ENCODE data around the gene AFF1.
"Not testable (repeated sequence)": the region's sequence is repeated elsewhere in the genome, so short reads cannot be mapped to it uniquely, and the experiment has no call there.

AFF1 gene

DNA sequence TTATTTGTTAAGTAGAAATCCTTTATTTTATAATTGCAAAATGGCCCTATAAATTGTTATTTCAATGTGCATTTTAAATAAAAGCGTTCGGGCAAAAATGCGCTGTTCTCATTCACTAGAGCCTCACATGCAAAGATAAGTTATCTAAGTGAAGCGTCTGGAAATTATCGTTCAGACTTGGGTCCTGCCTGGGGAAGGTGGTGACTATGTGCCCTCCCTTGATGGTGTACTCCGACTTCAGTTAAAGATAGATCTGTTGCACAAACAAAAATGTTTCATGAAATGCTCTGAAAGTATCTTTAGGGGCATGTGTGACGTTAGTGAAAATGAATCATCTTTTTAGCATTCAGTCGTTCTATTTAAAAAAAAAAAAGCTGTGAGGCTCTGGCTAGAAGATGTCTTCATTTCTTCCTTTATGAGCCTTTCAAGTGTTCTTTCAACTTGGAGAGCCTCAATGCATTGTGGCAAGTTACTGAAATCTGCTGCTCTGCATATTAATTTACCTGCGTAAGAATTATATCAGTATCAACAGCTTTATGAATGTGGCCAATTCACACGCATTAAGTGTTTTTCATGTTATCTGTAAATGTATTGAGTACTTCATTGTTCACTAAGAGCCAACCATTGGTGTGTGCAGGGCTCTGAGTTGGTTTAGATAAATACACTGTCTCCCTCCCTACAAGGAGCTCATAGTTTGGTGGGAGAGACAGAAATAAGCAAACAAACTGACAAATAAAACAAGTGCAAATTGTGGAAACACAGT, 83.0 kb downstream of the AFF1 start:
- DNase-seq: no peak

DNA sequence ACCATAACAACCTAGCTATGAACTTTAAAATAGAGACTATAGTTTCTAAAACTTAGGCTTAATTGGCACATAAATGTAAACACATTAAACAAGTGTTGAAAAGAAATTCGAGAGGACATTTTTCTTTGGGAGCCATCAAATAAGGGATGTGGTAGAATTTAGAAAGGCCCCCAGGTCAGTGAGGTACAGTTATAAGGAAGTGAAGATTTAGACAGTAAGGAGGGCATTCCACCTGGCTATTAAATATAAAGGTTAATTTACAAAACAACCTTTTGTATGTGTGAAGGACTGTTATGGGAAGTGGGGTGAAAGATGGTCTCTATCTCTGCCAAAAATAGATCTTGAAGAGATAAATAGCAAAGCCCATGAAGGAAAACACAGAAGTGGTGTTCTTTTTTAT, 83.9 kb downstream of the AFF1 start:
- no peak for DNase-seq

DNA sequence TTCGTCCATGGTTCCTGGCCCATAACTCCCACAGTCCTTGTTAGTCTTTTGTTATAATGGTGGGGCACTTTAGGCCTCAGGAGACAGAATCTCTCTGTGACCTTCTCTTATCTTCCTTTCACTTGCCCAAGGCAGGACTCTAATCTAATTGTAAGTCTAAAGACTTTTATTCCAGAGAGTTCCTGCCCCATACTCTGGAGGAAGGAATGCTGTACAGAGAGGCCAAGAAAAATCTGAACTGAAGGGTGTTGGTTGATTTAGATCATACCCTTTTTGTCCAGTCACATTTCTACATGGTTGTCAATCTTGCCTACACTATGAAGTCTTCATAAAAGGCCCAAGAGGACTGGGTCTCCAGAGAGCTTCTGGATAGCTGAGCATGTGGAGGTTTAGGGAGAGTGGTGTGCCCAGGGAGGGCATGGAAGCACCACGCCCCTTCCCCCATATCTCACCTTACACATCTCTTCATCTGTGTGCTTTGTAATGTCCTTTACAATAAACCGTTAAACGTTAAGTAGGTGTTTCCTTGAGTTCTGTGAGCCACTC, 84.5 kb downstream of the AFF1 start:
- no peak for DNase-seq

DNA sequence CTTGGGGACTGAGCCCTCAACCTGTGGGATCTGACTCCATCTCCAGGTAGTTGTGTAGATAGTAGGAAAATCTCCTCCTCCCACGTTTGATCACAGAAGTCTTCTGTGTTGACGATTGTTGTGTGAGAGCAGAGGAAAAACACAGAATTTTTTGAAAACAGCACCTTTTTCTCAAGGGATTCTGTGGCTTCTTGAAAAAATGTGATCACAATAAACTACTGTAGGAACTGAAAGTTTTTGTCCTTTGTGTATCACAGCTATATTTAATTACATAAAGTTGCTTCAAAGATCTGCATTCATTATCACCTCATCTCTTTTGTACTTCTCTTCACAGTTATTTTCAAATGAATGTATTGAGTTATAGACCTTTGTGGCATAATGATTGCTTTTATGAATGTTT, 85.1 kb downstream of the AFF1 start:
- no peak for DNase-seq

DNA sequence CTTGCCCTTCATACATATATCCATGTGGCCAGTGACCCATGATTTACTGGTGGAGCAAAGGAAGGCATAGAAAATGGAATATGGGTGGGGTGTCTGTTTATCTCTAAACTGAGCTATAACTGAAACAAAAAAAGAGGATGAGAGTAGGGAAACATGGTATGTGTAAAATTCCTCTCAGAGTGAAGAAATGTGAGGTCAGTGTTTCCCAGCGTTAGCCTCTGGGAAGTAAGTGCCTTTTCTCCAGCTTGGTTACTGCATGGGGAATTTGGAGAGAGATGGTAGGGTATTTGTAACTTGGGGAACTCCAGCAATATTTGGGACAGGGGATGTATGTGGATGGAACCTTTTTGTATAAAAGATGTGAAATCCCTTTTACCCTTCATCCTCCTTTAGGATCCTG, 89.4 kb downstream of the AFF1 start:
- no peak for DNase-seq

DNA sequence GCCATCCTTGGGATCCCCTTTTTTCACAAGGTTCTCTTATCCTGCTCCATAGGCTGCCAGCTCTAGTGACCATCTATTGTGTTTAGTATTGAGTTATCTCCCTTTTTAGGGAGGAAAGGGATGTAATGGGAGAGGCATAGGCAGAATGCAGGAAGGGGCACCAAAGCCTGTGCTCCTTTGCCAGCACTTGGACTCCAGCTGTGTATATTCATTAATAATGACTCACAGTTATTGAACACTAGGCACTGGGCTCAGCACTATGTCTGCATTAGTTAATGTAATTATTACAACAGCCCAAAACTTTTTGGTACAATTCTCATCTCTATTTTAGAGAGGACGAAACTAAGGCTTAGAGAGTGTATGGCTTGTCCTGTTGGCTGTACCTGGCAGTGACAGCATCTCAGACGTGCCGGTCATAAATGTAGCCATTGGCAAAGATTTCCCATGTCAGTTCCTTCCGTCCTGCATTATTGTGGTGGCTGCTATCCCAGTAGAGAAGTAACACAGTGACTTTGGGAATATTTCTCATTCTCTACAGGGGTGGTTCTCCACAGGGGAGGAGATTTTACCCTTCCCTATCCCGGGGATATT, 90.3 kb downstream of the AFF1 start:
- DNase-seq: no peak

DNA sequence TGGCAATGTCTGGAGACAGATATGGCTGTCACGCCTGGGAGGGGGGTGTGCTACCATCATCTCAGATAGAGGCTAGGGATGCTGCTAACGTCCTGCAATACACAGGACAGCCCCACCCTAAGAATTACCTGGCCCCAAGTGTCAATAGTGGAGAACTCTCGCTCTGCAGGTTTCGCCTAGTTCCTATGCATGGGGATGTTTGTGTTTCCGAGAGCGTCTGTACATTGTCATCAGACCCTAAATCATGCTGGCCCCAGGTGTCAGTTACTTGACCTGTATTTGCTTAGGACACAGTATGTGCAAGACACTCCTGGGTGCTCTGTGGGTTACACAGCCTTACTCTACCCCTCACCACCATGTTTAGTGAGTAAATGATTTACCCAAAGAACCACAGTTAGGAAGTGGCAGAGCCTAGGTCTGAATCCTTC, 90.8 kb downstream of the AFF1 start:
- no peak for DNase-seq

DNA sequence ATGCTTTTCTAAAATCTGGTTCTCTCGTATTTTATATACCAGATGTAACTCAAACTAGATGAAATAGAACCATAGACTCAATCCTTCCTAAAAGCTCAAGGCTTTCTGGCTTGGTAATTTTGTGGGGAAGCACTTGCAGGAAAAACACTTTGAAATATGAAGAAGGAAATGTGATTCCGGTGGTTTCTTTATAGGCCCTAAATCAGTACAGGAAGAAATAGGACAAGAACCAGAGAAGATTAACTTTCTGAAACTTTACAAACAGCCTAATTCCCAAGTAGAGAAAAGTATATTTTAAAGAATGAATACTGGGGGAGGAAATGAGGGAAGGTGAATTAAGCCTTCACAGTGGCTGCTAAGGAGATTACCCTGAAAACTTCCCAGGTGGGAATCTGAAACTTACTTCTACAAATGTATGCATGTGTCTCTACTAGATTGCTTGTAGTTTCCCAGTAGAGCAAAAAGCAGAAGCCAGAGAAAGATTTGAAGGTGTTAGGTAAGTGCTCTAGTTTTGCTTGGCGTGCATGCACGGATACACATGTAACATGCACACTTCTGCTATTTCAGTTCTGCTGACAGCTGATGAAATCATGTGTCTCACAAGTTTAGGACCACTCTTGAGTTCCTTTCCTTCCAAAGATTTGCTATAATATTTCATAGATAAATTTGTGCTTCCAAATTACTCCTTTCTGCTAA, 92.1 kb downstream of the AFF1 start:
- peak; percentile 77 to 78 for DNase-seq

DNA sequence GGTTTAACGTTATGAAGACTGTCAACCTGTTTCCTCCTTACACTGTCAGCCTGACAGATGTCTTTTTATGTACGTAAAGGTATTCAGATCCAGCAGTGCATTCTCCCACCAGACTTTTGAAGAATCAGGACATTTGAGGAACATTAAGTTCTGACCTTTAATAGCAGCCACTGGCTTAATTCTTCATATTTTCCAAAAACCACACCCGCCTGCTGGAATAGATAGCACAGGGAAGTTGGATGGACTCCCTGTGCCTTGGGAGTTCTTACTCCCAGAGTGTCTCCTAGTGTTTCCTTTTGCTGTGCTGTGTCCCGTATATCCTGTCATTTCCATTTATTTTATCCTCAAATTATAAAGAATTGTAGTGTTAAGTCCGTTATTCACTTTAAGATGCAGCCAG, 94.5 kb downstream of the AFF1 start:
- no peak for DNase-seq

DNA sequence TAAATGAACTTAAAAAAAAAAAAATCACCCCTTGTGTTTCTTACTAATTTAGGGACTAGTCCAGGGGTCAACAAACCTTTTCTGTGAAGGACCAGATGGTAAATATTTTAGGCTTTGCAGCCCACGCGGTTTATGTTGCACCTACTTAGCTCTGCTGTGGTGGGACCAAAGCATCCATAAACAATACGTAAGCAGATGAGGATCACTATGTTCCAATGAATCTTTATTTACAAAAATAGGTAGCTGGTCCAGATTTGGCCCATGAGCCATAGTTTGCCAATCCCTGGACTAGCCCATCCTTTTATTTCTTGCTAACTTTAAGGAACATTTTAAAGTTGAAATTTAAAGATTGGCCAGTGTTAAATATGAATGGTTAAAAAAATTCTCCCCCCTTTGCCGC, 95.3 kb downstream of the AFF1 start:
- DNase-seq: no peak

DNA sequence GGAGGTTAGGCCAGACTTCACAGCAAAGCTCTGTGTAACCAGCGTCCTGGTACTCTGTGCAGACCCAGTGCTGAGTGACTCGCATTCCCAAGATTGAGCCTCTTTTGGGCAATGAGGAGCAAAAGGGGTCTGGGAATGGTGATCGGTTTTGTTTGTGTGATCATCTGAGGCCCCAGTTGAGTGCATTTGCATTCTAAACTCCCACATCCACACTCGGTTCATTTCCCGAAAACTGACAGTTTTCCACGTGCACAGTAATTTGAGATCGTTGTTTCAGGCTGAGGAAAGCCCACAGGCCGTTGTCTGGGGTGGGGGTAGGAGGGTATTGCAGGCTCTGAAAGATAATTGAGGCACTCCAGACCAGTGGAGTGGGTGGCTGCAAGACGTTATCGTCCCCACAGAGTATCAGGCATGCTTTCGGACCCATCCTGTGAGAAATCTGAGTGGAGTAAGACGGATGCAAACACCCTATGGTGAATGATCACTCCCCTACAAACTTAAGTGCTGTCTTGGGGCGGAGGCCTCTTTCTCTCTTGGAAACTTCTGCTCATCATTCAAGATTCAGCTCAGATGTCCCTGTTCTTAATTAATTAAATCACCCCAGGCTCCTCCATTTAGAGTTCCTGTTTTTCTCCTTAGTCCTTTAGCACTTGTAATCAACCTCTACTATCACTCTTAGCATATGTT, 96.1 kb downstream of the AFF1 start:
- DNase-seq: no peak

DNA sequence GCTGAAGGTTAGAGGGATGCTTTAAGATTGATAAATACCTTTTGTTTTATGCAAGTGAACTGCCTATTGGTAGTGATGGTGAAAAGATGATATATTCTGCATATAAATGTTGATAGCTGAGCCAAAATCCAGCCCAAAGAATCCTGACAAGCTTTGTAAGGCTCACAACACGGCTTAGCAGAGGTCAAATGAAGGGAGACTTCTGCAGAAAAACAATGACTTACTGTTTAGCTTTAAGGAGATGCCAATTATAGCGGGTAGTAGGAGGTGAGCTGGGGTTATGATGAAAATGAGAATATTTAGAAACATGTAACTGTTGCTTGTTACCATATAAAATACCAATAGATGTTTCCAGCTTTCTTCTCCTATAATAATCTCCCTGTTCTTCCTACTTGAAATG, 97.1 kb downstream of the AFF1 start:
- no peak for DNase-seq

DNA sequence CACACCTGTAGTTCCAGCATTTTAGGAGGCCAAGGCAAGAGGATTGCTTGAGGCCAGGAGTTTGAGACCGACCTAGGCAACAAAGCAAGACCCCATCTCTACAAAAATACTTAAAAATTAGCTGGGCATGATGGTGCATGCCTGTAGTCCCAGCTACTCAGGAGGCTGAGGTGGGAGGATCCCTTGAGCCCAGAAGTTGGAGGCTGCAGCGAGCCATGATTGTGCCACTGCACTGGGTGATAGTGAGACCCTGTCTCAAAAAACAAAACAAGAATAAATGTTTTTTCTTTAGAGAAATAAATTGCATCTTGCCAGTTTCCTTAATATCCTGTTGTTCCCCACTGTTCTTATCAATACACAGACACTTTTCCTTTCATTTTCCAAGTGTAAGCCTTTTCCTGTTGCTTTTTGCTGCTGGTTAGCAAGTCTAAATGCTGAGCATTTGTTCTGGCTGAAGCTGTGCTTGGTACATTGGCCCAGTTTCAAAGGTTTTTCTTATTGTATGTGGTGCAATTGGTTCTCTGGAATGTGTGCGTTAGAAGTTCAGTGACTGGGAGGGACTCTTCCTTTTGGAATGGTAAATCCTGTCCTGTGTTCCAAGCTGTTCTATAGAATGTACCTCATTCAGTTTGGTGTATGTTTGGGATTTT, 98.2 kb downstream of the AFF1 start:
- no peak for DNase-seq

DNA sequence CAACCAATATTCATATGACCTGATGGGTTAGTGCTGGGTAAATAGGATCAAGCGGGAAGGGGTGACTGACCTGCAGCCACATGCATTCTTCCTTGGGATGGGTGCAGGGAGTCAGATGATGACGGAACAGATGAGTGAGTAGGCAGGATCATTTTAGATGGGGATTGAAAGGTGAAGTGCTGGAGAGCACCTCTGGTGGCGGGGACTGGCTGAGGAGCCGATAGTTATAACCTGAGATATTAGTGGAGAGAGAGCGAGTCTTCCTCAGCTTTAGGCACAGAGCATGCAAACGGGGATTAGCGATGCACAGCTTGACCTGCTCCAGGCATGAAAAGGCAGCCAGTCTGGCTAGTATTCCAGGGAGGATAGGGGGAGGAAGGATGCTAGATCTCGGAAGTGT, 99.1 kb downstream of the AFF1 start:
- DNase-seq: no peak

DNA sequence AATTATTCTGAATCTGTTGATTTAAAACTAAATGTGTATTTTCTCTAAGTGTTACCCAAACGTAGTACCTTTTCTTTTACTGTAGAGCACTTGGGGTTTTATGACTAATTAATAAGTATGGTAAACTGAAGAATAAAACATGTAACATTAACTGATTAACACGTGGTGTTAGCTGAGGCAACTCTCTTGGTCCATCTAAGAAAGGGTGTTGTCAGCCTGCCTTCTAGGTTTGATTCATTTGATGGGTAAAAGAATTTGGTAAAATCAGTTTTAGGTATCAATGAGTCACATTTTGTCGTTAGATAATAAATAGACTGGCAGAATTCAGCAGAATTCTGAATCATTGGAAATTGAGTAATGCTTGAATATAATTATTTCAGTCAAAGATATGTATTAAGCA, 99.7 kb downstream of the AFF1 start:
- no peak for DNase-seq

DNA sequence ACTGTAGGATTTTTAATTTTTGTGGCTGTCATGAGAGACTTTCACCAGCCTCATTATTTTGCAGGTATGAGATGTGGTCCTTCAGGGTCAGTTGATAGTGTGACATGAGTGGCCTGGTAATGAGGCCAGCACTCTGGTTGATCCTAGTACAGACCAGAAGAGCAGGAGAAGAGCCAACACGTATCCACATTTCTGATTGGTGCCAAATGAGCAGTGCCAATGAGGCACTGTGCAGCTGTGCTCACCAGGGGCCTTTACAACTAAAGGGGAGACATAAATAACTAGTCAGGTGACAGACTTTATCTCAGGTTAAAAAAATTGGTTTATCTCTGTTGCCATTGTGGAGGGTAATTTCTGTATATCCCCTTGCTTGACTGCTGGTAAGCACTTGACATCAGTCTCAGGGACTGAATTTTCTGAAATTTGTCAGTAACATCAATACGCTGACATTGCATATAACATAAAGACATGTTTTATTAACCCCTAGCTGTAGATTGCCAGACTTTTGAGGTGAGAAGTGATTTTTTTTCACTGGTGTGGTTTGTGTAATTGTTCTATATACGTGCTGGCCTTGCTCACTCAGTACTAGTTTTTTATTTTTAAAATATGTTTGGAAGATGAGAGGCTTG, 101.2 kb downstream of the AFF1 start:
- no peak for DNase-seq

DNA sequence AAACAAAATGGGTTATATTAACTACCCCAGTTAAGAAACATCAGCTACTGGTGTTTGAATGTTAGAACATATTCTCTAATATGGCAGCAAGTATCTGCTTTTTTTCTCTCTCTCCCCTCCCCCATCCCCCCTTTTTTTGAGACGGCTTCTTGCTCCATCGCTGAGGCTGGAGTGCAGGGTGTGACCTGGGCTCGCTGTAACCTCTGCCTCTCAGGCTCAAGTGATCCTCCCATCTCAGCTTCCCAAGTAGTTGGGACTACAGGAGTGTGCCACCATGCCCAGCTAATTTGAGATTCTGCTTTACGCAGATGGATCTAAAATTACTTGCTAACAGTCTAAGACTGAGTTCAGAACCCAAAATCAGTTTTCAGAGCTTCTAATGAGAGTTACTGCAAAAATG, 101.9 kb downstream of the AFF1 start:
- no peak for DNase-seq

DNA sequence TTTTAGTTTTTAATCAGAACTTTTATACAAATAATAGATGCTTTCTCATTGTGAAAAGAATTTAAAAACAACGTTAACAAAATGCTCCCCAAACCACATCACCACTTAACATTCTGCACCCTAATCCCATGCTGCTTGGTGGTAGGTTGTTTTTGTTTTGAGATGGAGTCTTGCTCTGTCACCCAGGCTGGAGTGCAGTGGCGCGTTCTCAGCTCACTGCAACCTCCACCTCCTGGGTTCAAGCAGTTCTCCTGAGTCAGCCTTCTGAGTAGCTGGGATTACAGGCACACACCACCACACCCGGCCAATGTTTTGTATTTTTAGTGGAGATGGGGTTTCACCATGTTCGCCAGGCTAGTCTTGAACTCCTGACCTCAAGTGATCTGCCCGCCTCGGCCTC, 102.4 kb downstream of the AFF1 start:
- not testable (repeated sequence) for DNase-seq

DNA sequence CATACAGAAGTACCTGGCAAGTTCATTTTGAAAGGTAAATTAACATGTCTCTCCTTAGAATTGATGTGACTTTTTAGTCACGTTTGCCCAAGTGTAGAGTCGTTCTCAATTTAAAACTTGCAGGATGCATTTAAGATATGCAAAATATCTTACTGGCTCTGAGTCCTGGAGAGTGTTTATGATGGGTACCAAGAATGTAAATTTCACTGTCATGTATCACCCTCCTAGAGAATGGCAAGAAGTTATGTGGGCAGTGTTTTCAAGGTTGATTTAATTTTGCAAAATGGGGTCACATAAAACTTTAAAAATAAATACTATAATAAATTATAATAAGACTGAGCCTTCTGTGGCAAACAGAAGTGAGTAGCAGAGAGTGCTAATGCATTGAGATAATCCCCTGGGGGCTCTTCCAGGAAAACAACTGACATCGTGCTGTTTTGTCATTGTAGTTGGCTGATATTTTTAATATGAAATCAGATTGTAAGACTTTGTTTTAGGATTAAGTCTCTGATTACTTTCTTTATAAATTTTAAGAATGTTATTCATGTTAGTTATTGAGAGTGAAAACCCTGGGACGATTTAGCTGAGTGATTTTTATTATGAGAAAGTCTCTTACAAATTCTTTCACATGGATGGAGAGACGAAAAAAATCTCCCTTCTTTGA, 103.0 kb downstream of the AFF1 start:
- DNase-seq: no peak

DNA sequence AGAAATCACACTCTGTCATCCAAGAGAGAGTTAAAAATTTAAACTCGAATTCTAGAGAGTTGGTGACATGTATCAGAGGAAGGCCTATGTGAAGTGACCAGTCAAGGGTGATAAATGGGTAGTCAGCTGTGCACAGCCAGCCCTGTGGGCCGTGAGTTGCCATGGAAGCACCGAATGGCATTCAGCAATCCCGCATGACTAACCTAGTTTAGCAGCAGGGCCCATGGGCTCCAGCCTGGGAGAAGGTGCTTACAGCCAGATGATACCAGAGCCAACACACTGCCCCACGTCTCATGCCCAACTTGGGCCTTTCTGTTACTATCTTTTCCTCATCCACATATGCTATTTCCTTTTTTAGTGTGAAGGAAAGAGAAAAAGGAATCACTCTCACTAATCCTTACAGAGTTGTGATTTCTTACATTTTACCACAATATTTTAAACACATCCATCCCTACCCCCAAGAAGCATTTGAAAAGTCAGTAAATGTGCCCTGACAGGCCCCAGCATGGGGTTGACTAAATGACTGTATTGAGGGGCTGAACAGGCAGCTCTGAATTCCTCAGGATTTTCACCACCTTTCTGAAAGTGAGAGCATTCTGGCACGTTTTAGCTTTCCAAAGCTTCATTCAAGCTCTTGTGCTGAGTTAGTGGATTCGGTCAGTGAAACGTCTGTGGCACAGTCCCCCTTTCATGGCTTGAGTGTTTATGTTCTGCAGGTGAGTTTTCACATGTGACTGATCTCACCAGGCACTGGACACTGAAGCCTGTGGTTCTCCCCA, 104.2 kb downstream of the AFF1 start:
- peak in 1 of 2 donors; percentile 32 for DNase-seq

DNA sequence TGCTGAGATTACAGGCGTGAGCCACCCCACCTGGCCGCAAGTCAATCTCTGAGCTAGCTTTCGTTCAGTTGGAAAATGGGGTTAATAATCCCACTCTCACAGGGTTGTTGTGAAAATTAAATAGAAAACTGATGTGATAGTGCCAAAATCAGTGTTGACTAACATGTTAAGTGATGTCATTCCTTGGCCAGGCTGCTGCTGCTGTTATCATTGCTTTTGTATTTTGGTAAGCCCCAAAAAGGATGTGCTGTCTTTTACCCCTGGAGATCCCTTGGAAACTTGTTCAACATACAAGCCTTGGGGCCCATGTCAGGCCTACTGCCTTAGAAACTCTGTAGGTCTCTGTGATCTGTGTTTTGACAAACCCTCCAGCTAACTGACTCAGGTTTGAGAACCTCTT, 106.3 kb downstream of the AFF1 start:
- no peak for DNase-seq

Data from inflammatory macrophage (primary cell).